ENCODE results near the gene COPS2.
"Not testable (repeated sequence)": the region's sequence is repeated elsewhere in the genome, so short reads cannot be mapped to it uniquely, and the experiment has no call there.

The COPS2 gene

GRCh38 chr15:49155110-49155833 is at the start of gene COPS2:
Gene COPS2 (minus strand): TSS chr15:49155599. CDS start chr15:49155578, 21 bp downstream.
- DNase-seq (ENCODE audit: low read depth in 2 of 2): peak; percentile 74 to 88

GRCh38 chr15:49200347-49200746 is 44.9 kb upstream of the COPS2 start:
- no peak for DNase-seq (ENCODE audit: low read depth in 2 of 2)

- DNase-seq (ENCODE audit: low read depth in 2 of 2): no peak
Observed at GRCh38 chr15:49199666-49200065, 44.3 kb upstream of the COPS2 start.

GRCh38 chr15:49196856-49197255 is 41.5 kb upstream of the COPS2 start:
- no peak for DNase-seq (ENCODE audit: low read depth in 2 of 2)

- no peak for DNase-seq (ENCODE audit: low read depth in 2 of 2)
Observed at GRCh38 chr15:49191892-49192291, 36.5 kb upstream of the COPS2 start.

- DNase-seq (ENCODE audit: low read depth in 2 of 2): no peak
Observed at GRCh38 chr15:49190586-49190985, 35.2 kb upstream of the COPS2 start.

- no peak for DNase-seq (ENCODE audit: low read depth in 2 of 2)
Observed at GRCh38 chr15:49189631-49190030, 34.2 kb upstream of the COPS2 start.

GRCh38 chr15:49188933-49189332 is 33.5 kb upstream of the COPS2 start:
- no peak for DNase-seq (ENCODE audit: low read depth in 2 of 2)

- no peak for DNase-seq (ENCODE audit: low read depth in 2 of 2)
Observed at GRCh38 chr15:49187549-49188245, 32.3 kb upstream of the COPS2 start.

GRCh38 chr15:49185473-49185872 is 30.1 kb upstream of the COPS2 start:
- DNase-seq (ENCODE audit: low read depth in 2 of 2): no peak

GRCh38 chr15:49183741-49184140 is 28.3 kb upstream of the COPS2 start:
- not testable (repeated sequence) for DNase-seq (ENCODE audit: low read depth in 2 of 2)

GRCh38 chr15:49182128-49182527 is 26.7 kb upstream of the COPS2 start:
- DNase-seq (ENCODE audit: low read depth in 2 of 2): no peak

GRCh38 chr15:49179433-49180190 is 24.2 kb upstream of the COPS2 start:
- DNase-seq (ENCODE audit: low read depth in 2 of 2): no peak

GRCh38 chr15:49178497-49178896 is 23.1 kb upstream of the COPS2 start:
- no peak for DNase-seq (ENCODE audit: low read depth in 2 of 2)

- DNase-seq (ENCODE audit: low read depth in 2 of 2): not testable (repeated sequence)
Observed at GRCh38 chr15:49175582-49176397, 20.4 kb upstream of the COPS2 start.

GRCh38 chr15:49174902-49175301 is 19.5 kb upstream of the COPS2 start:
- no peak for DNase-seq (ENCODE audit: low read depth in 2 of 2)

- DNase-seq (ENCODE audit: low read depth in 2 of 2): no peak
Observed at GRCh38 chr15:49171790-49172189, 16.4 kb upstream of the COPS2 start.

- peak; percentile 47 to 59 for DNase-seq (ENCODE audit: low read depth in 2 of 2)
Observed at GRCh38 chr15:49169880-49170597, 14.6 kb upstream of the COPS2 start, which contains the start of gene GALK2. Gene GALK2 (plus strand): TSS chr15:49170247. CDS start chr15:49170323, 76 bp downstream.

GRCh38 chr15:49168016-49168415 is 12.6 kb upstream of the COPS2 start:
- DNase-seq (ENCODE audit: low read depth in 2 of 2): no peak

- DNase-seq (ENCODE audit: low read depth in 2 of 2): no peak
Observed at GRCh38 chr15:49164865-49165264, 9.5 kb upstream of the COPS2 start.

GRCh38 chr15:49163678-49164077 is 8.3 kb upstream of the COPS2 start:
- no peak for DNase-seq (ENCODE audit: low read depth in 2 of 2)

Data from stimulated activated CD4-positive, alpha-beta T cell treated with anti-CD3 and anti-CD28 coated beads, Interleukin-1b, Interleukin-23, amount 100 ng/mL, for 4 hours (primary cell).